Epithelial cell of esophagus (primary cell): ENCODE measurements around the gene SH3BP2.
"Not testable (repeated sequence)": the region's sequence is repeated elsewhere in the genome, so short reads cannot be mapped to it uniquely, and the experiment has no call there.

ENCODE experiments used
- DNase-seq: peaks from one replicate; pipeline ENCODE4 v3.0.0; 2010; ENCODE audit warnings: low read depth
- H3K4me3 ChIP-seq: 2 replicates; pipeline ENCODE4 v1.5.1; 2011; ENCODE audit warnings: mild to moderate bottlenecking, low read length, control low read depth
- TF ChIP-seq, protein P1 (sequence below): IDR thresholded peaks from 2 replicates; pipeline ENCODE4 v1.5.1; 2011; ENCODE audit warnings: low read depth, mild to moderate bottlenecking, low read length, control low read depth, inconsistent platforms; ENCODE audit not compliant: insufficient read depth; ENCODE audit errors: missing control alignments

Gene SH3BP2

DNA sequence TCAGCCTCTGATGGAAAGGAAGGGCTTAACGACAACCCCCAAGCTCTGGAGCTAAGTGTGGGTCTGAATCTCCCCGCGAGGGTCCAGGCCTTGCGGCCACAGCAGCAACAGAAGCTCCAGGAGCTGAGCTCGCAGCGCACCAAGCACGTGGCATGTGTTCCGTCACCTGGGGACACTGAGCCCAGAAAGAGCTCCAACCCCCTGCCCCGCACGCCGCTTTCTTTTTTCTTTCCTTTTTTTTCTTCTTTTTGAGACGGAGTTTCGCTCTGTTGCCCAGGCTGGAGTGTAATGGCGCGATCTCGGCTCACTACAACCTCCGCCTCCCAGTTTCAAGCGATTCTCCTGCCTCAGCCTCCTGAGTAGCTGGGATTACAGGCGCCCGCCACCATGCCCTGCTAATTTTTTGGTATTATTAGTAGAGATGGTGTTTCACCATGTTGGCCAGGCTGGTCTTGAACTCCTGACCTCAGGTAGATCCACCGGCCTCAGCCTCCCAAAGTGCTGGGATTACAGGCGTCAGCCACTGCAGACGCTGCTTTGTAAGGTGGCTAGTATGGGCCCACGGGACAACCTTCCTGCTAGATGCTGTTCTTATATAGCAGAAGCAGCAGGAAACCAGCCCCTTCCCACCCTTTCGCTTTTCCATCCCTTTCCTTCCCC is 36.1 kb upstream of the SH3BP2 start:
- H3K4me3 ChIP-seq = peak overlapping the region; percentile 25
- TF ChIP-seq, protein P1, sequence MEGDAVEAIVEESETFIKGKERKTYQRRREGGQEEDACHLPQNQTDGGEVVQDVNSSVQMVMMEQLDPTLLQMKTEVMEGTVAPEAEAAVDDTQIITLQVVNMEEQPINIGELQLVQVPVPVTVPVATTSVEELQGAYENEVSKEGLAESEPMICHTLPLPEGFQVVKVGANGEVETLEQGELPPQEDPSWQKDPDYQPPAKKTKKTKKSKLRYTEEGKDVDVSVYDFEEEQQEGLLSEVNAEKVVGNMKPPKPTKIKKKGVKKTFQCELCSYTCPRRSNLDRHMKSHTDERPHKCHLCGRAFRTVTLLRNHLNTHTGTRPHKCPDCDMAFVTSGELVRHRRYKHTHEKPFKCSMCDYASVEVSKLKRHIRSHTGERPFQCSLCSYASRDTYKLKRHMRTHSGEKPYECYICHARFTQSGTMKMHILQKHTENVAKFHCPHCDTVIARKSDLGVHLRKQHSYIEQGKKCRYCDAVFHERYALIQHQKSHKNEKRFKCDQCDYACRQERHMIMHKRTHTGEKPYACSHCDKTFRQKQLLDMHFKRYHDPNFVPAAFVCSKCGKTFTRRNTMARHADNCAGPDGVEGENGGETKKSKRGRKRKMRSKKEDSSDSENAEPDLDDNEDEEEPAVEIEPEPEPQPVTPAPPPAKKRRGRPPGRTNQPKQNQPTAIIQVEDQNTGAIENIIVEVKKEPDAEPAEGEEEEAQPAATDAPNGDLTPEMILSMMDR = no peak
- DNase-seq = no peak

DNA sequence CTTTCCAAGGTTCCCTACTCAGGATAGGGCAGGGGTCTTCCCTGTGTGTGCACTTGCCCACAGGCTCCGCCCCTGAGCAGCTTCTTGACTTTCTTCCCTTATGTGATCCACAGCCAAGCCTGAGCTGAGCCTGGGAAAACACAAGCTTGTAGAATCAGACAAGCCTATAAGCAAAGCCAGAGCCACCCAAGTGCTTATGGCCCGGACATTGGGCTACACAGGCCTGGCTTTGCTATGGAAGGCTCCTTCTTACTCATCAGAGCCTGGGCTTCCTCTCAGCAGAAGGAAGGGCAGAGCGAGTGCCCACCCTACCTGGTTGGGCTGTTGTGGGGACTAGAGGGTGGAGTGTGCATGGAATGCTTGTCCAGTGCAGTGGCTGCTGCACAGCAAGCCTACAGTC is 35.5 kb upstream of the SH3BP2 start:
- no peak overlapping the region for H3K4me3 ChIP-seq
- DNase-seq = no peak
- TF ChIP-seq, protein P1 = no peak

DNA sequence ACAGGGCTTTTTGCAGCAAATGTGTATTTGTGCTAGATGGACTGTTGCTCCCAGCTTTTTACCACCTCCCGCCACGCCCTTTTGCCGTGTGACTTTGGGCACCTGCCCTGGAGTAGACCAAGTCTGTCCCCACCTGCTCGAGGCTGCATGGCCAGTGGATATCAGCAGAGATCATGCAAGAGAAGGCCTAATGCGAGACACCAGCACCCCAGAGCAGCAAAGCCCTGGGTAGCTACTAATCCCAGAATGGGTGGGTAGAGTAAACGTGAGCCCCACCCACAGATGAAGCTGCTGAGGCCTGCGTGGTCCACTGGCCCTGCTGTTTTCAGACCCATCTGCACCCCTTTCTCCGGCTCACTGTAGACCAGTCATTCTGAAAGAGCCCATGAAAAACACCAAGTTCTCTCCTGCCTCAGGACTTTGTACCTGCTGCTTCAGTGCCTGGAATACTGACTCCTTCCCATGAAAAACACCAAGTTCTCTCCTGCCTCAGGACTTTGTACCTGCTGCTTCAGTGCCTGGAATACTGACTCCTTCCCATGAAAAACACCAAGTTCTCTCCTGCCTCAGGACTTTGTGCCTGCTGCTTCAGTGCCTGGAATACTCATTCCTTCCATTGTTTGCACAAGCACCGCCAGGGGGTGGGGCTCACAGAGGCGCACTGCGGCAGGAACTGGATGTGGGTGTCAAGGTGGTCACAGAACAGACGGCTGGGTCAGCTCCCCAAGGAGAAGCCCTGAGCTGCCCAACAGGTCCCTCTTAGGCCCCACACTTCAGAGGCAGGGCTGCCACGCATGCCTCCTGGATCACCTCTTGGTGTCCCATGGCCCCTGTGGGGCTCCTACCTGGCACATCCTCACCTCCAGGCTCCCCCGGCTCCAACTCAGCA is 31.6 kb upstream of the SH3BP2 start:
- DNase-seq = peak; percentile 61
- no peak overlapping the region for H3K4me3 ChIP-seq

DNA sequence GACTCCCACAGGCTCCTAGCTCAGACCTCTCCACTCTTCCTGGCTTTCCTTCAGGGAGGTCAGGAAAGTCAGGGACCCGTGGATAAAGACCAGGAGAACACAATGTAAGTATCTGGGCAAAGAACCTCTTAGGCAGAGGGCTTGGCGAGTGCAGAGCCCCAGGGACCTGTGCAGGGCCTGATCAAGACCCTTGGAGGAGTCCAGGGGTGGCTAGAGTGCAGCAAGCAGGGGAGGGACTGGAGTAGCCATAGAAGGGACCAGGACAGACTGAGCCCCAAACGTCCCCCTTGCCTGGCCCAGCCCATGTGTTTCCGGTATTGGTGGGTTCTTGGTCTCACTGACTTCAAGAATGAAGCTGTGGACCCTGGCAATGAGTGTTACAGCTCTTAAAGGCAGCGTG is 30.8 kb upstream of the SH3BP2 start:
- H3K4me3 ChIP-seq = no peak overlapping the region
- DNase-seq = no peak
- TF ChIP-seq, protein P1 = no peak

More for the DNA sequence above, 31.6 kb upstream of the SH3BP2 start:
- TF ChIP-seq, protein P1 = peak; percentile 37

DNA sequence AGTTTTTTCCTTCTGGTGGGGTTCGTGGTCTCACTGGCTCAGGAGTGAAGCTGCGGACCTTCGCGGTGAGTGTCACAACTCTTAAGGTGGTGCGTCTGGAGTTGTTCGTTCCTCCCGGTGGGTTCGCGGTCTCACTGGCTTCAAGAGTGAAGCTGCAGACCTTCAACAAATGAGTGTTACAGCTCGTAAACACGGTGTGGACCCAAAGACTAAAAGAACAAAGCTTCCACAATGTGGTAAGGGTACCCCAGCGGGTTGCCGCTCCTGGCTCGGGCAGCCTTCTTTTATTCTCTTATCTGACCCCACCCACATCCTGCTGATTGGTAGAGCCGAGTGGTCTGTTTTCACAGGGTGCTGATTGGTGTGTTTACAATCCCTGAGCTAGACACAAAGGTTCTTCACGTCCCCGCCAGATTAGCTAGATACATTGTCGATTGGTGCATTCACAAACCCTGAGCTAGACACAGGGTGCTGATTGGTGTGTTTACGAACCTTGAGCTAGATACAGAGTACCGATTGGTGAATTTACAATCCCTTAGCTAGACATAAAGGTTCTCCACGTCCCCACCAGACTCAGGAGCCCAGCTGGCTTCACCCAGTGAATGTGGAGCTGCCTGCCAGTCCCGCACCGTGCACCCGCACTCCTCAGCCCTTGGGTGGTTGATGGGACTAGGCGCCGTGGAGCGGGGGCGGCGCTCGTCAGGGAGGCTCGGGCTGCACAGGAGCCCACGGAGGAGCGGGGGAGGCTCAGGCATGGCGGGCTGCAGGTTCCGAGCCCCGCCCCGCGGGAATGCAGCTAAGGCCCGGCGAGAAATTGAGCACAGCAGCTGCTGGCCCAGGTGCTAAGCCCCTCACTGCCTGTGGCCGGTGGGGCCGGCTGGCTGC is 30.2 kb upstream of the SH3BP2 start:
- not testable (repeated sequence) for DNase-seq, H3K4me3 ChIP-seq

DNA sequence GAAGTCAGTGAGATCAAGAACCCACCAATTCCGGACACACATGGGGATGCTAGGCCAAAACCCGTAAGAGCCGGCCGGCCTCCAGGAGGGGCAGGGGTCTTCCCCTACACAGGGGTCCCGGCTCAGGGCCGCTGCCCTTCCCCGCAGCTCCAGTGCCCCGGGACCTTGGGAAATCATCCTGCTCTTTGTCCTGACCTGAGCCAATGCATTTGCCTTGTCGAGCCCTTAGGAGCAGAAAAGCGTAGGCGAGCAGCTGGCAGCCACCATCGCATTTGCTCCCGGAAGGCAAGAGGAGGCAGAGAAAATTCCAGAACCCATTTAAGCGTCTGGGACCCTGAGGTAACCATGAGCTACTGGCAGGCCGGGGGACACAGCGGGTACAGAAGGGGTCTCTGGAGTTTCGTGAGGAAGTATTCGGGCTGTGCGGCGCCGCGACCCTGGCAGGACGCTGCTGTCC is 29.3 kb upstream of the SH3BP2 start:
- H3K4me3 ChIP-seq = peak overlapping the region; percentile 34
- TF ChIP-seq, protein P1 = no peak
- no peak for DNase-seq
